ENCODE data around the gene TSGA10IP. TPM values are rescaled to one million over a fixed set of nuclear protein-coding genes. Genes with fewer than 3 reads are reported as not detected.

Gene TSGA10IP
- total and polyA plus RNA-seq, 7 experiments from 2014 or later: 0.64 TPM; not detected in 6

DNA sequence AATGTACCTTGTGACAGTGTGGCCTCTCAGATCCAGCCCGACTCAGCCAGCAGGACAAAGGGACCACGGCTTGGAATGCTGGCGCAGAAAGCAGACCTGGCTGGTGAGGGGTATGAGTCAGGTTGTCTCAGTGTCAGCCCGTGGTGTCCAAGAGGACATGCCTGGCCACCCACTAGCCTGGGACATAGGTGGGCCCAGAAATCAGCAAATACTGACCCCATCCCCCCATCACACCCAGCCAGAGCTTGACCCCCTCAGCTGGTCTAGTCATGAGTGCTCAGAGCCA is 61.6 kb downstream of the TSGA10IP start:
- no peak overlapping the region for H3K4me3 Mint-ChIP-seq

DNA sequence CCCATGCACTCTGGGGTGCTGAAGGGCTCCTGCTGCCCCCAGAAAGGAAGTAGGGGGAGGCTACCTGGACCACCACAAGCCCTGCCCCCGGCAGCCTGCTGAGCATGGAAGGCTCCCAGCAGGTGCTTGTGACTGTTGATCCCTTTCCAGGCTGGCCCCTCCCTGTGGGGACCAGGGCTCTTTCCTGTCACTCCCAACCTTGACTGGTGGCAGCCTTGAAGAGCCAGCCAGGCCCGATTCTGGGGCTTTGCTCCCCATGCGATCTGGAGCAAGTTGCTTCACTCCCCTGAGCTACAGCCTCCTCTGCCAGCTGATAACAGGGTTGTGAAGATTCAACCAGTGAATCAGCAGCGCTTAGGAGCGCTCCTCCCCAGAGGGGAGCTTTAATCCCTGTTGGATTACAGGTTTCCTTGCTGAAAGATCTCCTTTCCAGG is 61.9 kb downstream of the TSGA10IP start:
- Mint-ChIP-seq H3K27ac (no peak overlapping the region), H3K36me3 (peaks cover 0 to 14% (median 4%) of the 10 kb centered on the region in 5 donors), H3K4me3 (no peak overlapping the region), H3K9me3 (no peaks in the 10 kb centered on the region), H3K27me3 (peaks cover 0 to 22% (median 0%) of the 10 kb centered on the region in 5 donors), H3K4me1 (peaks cover 7 to 20% (median 14%) of the 10 kb centered on the region in 7 donors)
- Histone ChIP-seq H3K27ac (ENCODE audit: low read depth, low read length) (no peak overlapping the region), H3K4me3 (ENCODE audit: low read length) (no peak overlapping the region), H3K4me1 (ENCODE audit: control insufficient read depth in 2 of 2, insufficient read depth in 2 of 2, low read length in 2 of 2) (peaks cover 3 to 15% of the 10 kb centered on the region in 2 donors), H3K9me3 (ENCODE audit: control insufficient read depth in 2 of 3, low read length in 3 of 3) (no peaks in the 10 kb centered on the region), H3K36me3 (ENCODE audit: control insufficient read depth in 2 of 3, insufficient read depth in 3 of 3, low read length in 3 of 3) (peaks cover 0 to 33% (median 0%) of the 10 kb centered on the region in 3 experiments), H3K27me3 (ENCODE audit: control insufficient read depth in 2 of 2, insufficient read depth in 2 of 2, low read length in 2 of 2) (no peaks in the 10 kb centered on the region)
- ATAC-seq (no peak), DNase-seq (no peak)
- CTCF ChIA-PET: interaction anchor here (0.6 to 1.0 kb wide), 2 partner anchors 15 to 310 kb away, joined by 3 read pairs; no protein-coding TSS in a partner anchor
- POLR2A ChIA-PET: no interaction called here
- intact Hi-C loops (cut with micrococcal nuclease): no loop called here

More for the DNA sequence above, 61.6 kb downstream of the TSGA10IP start:
- Mint-ChIP-seq H3K36me3 (peaks cover 0 to 18% (median 6%) of the 10 kb centered on the region in 5 donors), H3K27me3 (peaks cover 0 to 19% (median 0%) of the 10 kb centered on the region in 5 donors), H3K27ac (peak overlapping the region in 2 of 9 donors; percentile 20 to 22), H3K9me3 (no peaks in the 10 kb centered on the region), H3K4me1 (peaks cover 9 to 24% (median 17%) of the 10 kb centered on the region in 7 donors)
- Histone ChIP-seq H3K36me3 (ENCODE audit: control insufficient read depth in 2 of 3, insufficient read depth in 3 of 3, low read length in 3 of 3) (peaks cover 0 to 35% (median 0%) of the 10 kb centered on the region in 3 experiments), H3K4me3 (ENCODE audit: low read length) (no peak overlapping the region), H3K9me3 (ENCODE audit: control insufficient read depth in 2 of 3, low read length in 3 of 3) (no peaks in the 10 kb centered on the region), H3K27me3 (ENCODE audit: control insufficient read depth in 2 of 2, insufficient read depth in 2 of 2, low read length in 2 of 2) (no peaks in the 10 kb centered on the region), H3K4me1 (ENCODE audit: control insufficient read depth in 2 of 2, insufficient read depth in 2 of 2, low read length in 2 of 2) (peaks cover 3 to 11% of the 10 kb centered on the region in 2 donors), H3K27ac (ENCODE audit: low read depth, low read length) (no peak overlapping the region)
- ATAC-seq (no peak), DNase-seq (no peak)
- intact Hi-C loops (cut with micrococcal nuclease): no loop called here
- ChIA-PET CTCF (no interaction called here), POLR2A (no interaction called here)

DNA sequence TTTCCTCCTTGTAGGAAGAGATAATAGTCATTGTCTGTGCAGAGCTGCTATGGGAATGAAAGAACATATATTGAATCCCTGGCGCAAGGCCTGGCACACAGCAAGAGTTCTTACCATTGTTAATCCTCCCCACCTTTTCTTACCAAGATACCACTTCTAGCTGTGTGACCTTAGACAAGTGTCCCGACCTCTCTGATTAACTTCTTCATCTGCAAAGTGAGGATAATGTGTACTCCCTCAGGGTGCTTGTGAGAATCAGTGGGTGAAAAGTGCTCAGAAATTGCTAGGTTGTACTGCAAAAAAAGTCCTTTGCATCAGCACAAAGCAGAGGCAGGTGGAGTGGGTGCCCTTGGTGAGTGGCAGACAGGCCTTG is 62.8 kb downstream of the TSGA10IP start:
- POLR2A ChIA-PET: interaction anchor here (0.9 kb wide), 1 partner anchor 14 kb away, joined by 5 read pairs; no protein-coding TSS in a partner anchor
- intact Hi-C loops (cut with micrococcal nuclease): no loop called here
- peak overlapping the region in 3 of 9 donors; percentile 28 to 73 (median 69) for H3K27ac Mint-ChIP-seq

DNA sequence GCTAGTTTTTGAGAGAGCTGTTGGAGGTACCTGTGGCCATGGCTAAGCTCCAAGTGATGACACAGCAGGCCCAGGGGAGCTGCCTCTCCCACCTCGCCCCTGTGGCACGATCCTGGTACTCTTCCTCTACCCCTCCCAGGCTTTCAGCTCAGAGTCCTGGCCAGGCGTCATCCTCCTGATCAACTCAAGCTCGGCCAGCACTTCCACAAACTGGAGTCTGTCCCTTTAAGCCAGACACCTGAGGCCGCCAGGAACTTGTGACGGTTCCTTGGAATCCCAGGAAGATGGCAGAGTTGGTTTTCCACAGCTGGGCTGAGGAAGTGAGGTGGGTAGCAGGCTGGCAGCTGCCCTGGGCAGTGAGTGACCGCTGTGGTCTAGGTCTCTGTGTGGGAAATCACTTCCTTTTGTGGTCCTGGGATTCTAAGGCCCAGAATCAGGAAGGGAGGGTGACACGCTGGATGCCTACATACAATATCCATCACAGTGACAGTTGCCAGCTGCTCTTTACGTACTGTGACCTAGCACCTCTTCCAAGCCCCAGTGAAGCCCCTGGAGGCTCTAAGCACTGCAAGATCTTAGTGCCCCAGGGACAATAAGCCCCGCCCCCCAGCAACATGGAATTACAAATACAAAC is 63.3 kb downstream of the TSGA10IP start:
- H3K9me3 Mint-ChIP-seq: no peaks in the 10 kb centered on the region
- Histone ChIP-seq H3K36me3 (ENCODE audit: control insufficient read depth in 2 of 3, insufficient read depth in 3 of 3, low read length in 3 of 3) (peaks cover 0 to 28% (median 0%) of the 10 kb centered on the region in 3 experiments), H3K4me1 (ENCODE audit: control insufficient read depth in 2 of 2, insufficient read depth in 2 of 2, low read length in 2 of 2) (peaks cover 0 to 8% of the 10 kb centered on the region in 2 donors), H3K4me3 (ENCODE audit: low read length) (no peak overlapping the region), H3K27me3 (ENCODE audit: control insufficient read depth in 2 of 2, insufficient read depth in 2 of 2, low read length in 2 of 2) (peaks cover 0 to 9% of the 10 kb centered on the region in 2 donors), H3K9me3 (ENCODE audit: control insufficient read depth in 2 of 3, low read length in 3 of 3) (no peaks in the 10 kb centered on the region), H3K27ac (ENCODE audit: low read depth, low read length) (no peak overlapping the region)
- ChIA-PET POLR2A (interaction anchor here (0.6 to 0.9 kb wide), 3 partner anchors 14 to 483 kb away, joined by 3 to 5 read pairs (median 3); partner anchors contain the start of gene SCYL1), CTCF (interaction anchor here (0.6 to 1.3 kb wide), 3 partner anchors 15 to 60 kb away, joined by 3 to 7 read pairs (median 5); no protein-coding TSS in a partner anchor)
- H3K27me3 Mint-ChIP-seq: peaks cover 0 to 36% (median 0%) of the 10 kb centered on the region in 5 donors
- ATAC-seq (no peak), DNase-seq (no peak)
- H3K36me3 Mint-ChIP-seq: peaks cover 0 to 9% (median 4%) of the 10 kb centered on the region in 5 donors
- H3K4me1 Mint-ChIP-seq: peaks cover 0 to 8% (median 4%) of the 10 kb centered on the region in 7 donors
- H3K4me3 Mint-ChIP-seq: no peak overlapping the region
- intact Hi-C loops (cut with micrococcal nuclease): no loop called here
- H3K27ac Mint-ChIP-seq: peak overlapping the region in 1 of 9 donors; percentile 38

More for the DNA sequence above, 62.8 kb downstream of the TSGA10IP start:
- H3K36me3 ChIP-seq (ENCODE audit: control insufficient read depth in 2 of 3, insufficient read depth in 3 of 3, low read length in 3 of 3): peaks cover 0 to 30% (median 0%) of the 10 kb centered on the region in 3 experiments
- CTCF ChIA-PET: interaction anchor here (0.6 to 1.3 kb wide), 4 partner anchors 14 to 60 kb away, joined by 3 to 7 read pairs (median 4); no protein-coding TSS in a partner anchor
- no peak overlapping the region for H3K4me3 ChIP-seq (ENCODE audit: low read length)
- Mint-ChIP-seq H3K36me3 (peaks cover 0 to 12% (median 4%) of the 10 kb centered on the region in 5 donors), H3K4me3 (no peak overlapping the region), H3K4me1 (peaks cover 4 to 13% (median 10%) of the 10 kb centered on the region in 7 donors), H3K9me3 (no peaks in the 10 kb centered on the region), H3K27me3 (peaks cover 0 to 31% (median 0%) of the 10 kb centered on the region in 5 donors)
- H3K27me3 ChIP-seq (ENCODE audit: control insufficient read depth in 2 of 2, insufficient read depth in 2 of 2, low read length in 2 of 2): peaks cover 0 to 4% of the 10 kb centered on the region in 2 donors
- no peak for DNase-seq
- peaks cover 0 to 12% of the 10 kb centered on the region in 2 donors for H3K4me1 ChIP-seq (ENCODE audit: control insufficient read depth in 2 of 2, insufficient read depth in 2 of 2, low read length in 2 of 2)
- ATAC-seq: no peak
- H3K9me3 ChIP-seq (ENCODE audit: control insufficient read depth in 2 of 3, low read length in 3 of 3): no peaks in the 10 kb centered on the region
- no peak overlapping the region for H3K27ac ChIP-seq (ENCODE audit: low read depth, low read length)

Other genes starting within 250 kb of the TSGA10IP start
- gene KAT5, start 233.2 kb upstream of the TSGA10IP start, total RNA-seq: 100 to 1,000 TPM in 4 of 5 experiments, 10 to 100 TPM in 1; 68.6 to 133 (median 113) TPM
- gene KAT5, start 233.2 kb upstream of the TSGA10IP start, polyA plus RNA-seq: 10 to 100 TPM; 36.8 to 56.8 TPM
- gene RNASEH2C, start 224.7 kb upstream of the TSGA10IP start, total RNA-seq: 10 to 100 TPM; 41.8 to 94.0 (median 82.0) TPM
- 10 to 100 TPM; 40.2 to 80.3 TPM for gene RNASEH2C, start 224.7 kb upstream of the TSGA10IP start, polyA plus RNA-seq
- 10 to 100 TPM; 21.5 to 31.0 (median 23.5) TPM for gene AP5B1, start 164.5 kb upstream of the TSGA10IP start, total RNA-seq
- gene AP5B1, start 164.5 kb upstream of the TSGA10IP start, polyA plus RNA-seq: 10 to 100 TPM in 1 of 2 donors, 1 to 10 TPM in 1; 8.8 to 19.2 TPM
- not detected for gene OVOL1, start 158.4 kb upstream of the TSGA10IP start, total RNA-seq
- gene OVOL1, start 158.4 kb upstream of the TSGA10IP start, polyA plus RNA-seq: not detected
- 1 to 10 TPM in 3 of 5 experiments, under 1 TPM in 2; 0.81 to 2.0 (median 1.1) TPM for gene SNX32, start 111.5 kb upstream of the TSGA10IP start, total RNA-seq
- under 1 TPM; 0.38 to 0.60 TPM for gene SNX32, start 111.5 kb upstream of the TSGA10IP start, polyA plus RNA-seq
- gene CFL1, start 87.3 kb upstream of the TSGA10IP start, total RNA-seq: 1,000 to 10,000 TPM in 1 of 5 experiments, 100 to 1,000 TPM in 4; 403 to 1,550 (median 533) TPM
- gene CFL1, start 87.3 kb upstream of the TSGA10IP start, polyA plus RNA-seq: 1,000 to 10,000 TPM; 2,039 to 2,314 TPM
- gene MUS81, start 85.0 kb upstream of the TSGA10IP start, total RNA-seq: 100 to 1,000 TPM in 2 of 5 experiments, 10 to 100 TPM in 3; 51.8 to 117 (median 97.7) TPM
- 10 to 100 TPM; 18.3 to 33.0 TPM for gene MUS81, start 85.0 kb upstream of the TSGA10IP start, polyA plus RNA-seq
- gene EFEMP2, start 72.7 kb upstream of the TSGA10IP start, total RNA-seq: 10 to 100 TPM in 3 of 5 experiments, 1 to 10 TPM in 2; 5.9 to 16.0 (median 12.7) TPM
- under 1 TPM; 0.40 to 0.60 TPM for gene EFEMP2, start 72.7 kb upstream of the TSGA10IP start, polyA plus RNA-seq
- 100 to 1,000 TPM in 1 of 5 experiments, 10 to 100 TPM in 4; 24.9 to 148 (median 29.3) TPM for gene CTSW, start 65.6 kb upstream of the TSGA10IP start, total RNA-seq
- gene CTSW, start 65.6 kb upstream of the TSGA10IP start, polyA plus RNA-seq: 10 to 100 TPM; 31.7 to 58.7 TPM
- gene FIBP, start 57.0 kb upstream of the TSGA10IP start, total RNA-seq: 10 to 100 TPM; 25.9 to 72.1 (median 43.4) TPM
- gene FIBP, start 57.0 kb upstream of the TSGA10IP start, polyA plus RNA-seq: 10 to 100 TPM; 60.0 to 78.3 TPM
- 10 to 100 TPM; 21.1 to 52.1 (median 23.6) TPM for gene CCDC85B, start 54.8 kb upstream of the TSGA10IP start, total RNA-seq
- 10 to 100 TPM; 59.0 to 85.0 TPM for gene CCDC85B, start 54.8 kb upstream of the TSGA10IP start, polyA plus RNA-seq
- gene FOSL1, start 45.1 kb upstream of the TSGA10IP start, total RNA-seq: 10 to 100 TPM in 1 of 5 experiments, 1 to 10 TPM in 2, not detected in 2; 2.8 to 25.7 (median 4.0) TPM
- not detected for gene FOSL1, start 45.1 kb upstream of the TSGA10IP start, polyA plus RNA-seq
- gene C11orf68, start 26.4 kb upstream of the TSGA10IP start, total RNA-seq: 10 to 100 TPM; 18.5 to 62.2 (median 40.4) TPM
- 100 to 1,000 TPM in 1 of 2 donors, 10 to 100 TPM in 1; 74.1 to 104 TPM for gene C11orf68, start 26.4 kb upstream of the TSGA10IP start, polyA plus RNA-seq
- gene DRAP1, start 26.1 kb upstream of the TSGA10IP start, total RNA-seq: 100 to 1,000 TPM in 1 of 5 experiments, 10 to 100 TPM in 4; 72.6 to 166 (median 81.9) TPM
- gene DRAP1, start 26.1 kb upstream of the TSGA10IP start, polyA plus RNA-seq: 10 to 100 TPM; 87.7 to 89.3 TPM
- 100 to 1,000 TPM in 1 of 5 experiments, 10 to 100 TPM in 4; 65.9 to 102 (median 90.8) TPM for gene SART1, start 16.3 kb downstream of the TSGA10IP start, total RNA-seq
- gene SART1, start 16.3 kb downstream of the TSGA10IP start, polyA plus RNA-seq: 10 to 100 TPM; 27.9 to 66.6 TPM
- gene EIF1AD, start 56.7 kb downstream of the TSGA10IP start, total RNA-seq: 100 to 1,000 TPM in 1 of 5 experiments, 10 to 100 TPM in 4; 49.9 to 114 (median 66.7) TPM
- 10 to 100 TPM; 17.7 to 25.3 TPM for gene EIF1AD, start 56.7 kb downstream of the TSGA10IP start, polyA plus RNA-seq
- gene BANF1, start 57.0 kb downstream of the TSGA10IP start, total RNA-seq: 100 to 1,000 TPM in 2 of 5 experiments, 10 to 100 TPM in 3; 54.5 to 234 (median 99.4) TPM
- 100 to 1,000 TPM; 192 to 203 TPM for gene BANF1, start 57.0 kb downstream of the TSGA10IP start, polyA plus RNA-seq
- gene CST6, start 66.5 kb downstream of the TSGA10IP start, total RNA-seq: under 1 TPM in 1 of 5 experiments, not detected in 4; 0.42 TPM
- gene CST6, start 66.5 kb downstream of the TSGA10IP start, polyA plus RNA-seq: not detected
- 1 to 10 TPM in 2 of 5 experiments, not detected in 3; 1.4 to 4.2 TPM for gene CATSPER1, start 81.0 kb downstream of the TSGA10IP start, total RNA-seq
- not detected for gene CATSPER1, start 81.0 kb downstream of the TSGA10IP start, polyA plus RNA-seq
- gene GAL3ST3, start 103.7 kb downstream of the TSGA10IP start, total RNA-seq: not detected
- gene GAL3ST3, start 103.7 kb downstream of the TSGA10IP start, polyA plus RNA-seq: not detected
- gene SF3B2, start 106.9 kb downstream of the TSGA10IP start, total RNA-seq: 100 to 1,000 TPM; 163 to 248 (median 206) TPM
- 100 to 1,000 TPM in 1 of 2 donors, 10 to 100 TPM in 1; 81.8 to 140 TPM for gene SF3B2, start 106.9 kb downstream of the TSGA10IP start, polyA plus RNA-seq
- 100 to 1,000 TPM; 100 to 314 (median 252) TPM for gene PACS1, start 124.8 kb downstream of the TSGA10IP start, total RNA-seq
- gene PACS1, start 124.8 kb downstream of the TSGA10IP start, polyA plus RNA-seq: 100 to 1,000 TPM in 1 of 2 donors, 10 to 100 TPM in 1; 48.0 to 116 TPM

Data from naive thymus-derived CD4-positive, alpha-beta T cell (primary cell).